B cell (primary cell): ENCODE results near the gene LIPJ. TPM values are rescaled to one million over a fixed set of nuclear protein-coding genes. Genes with fewer than 3 reads are reported as not detected.

Experiments used
- ATAC-seq: fragments of 200-7000 bp; cut with Tn5 transposase; one replicate; pipeline ENCODE4 v1.10.0; 2021; ENCODE audit warnings: low read depth, mild to moderate bottlenecking, moderate number of reproducible peaks, moderate library complexity
- CTCF ChIA-PET: fragments of 350-600 bp; sonication (Branson Sonifier 250); formaldehyde crosslinking; loops from one replicate; lab custom pipeline; 2021; ENCODE audit warnings: antibody characterized with exemption, inconsistent platforms; lab: Charles Lee
- POLR2A ChIA-PET: fragments of 350-600 bp; sonication (Branson Sonifier 250); formaldehyde crosslinking; loops from one replicate; lab custom pipeline; 2021; ENCODE audit warnings: antibody characterized with exemption; lab: Charles Lee
- DNase-seq: peaks from one replicate; pipeline ENCODE4 v3.0.0; 2013
- H2AFZ ChIP-seq: 2 replicates; pipeline ENCODE4 v1.6.1; 2012; ENCODE audit warnings: mild to moderate bottlenecking, low read depth, low read length; ENCODE audit not compliant: insufficient read depth, poor library complexity, severe bottlenecking
- H3K27ac ChIP-seq, 2 donors: 1 replicate in 1 of 2; 2 replicates in 1 of 2; pipeline ENCODE4 v1.5.1; 2012 to 2013; ENCODE audit warnings: low read length in 2 of 2, mild to moderate bottlenecking in 2 of 2, moderate library complexity in 1 of 2
- H3K27me3 ChIP-seq, 4 experiments: fragments of 200-600 bp in 1 of 4; sonication (generic) in 1 of 4; replicated peaks in 1 of 4; 1 replicate in 2 of 4; 2 replicates in 2 of 4; pipeline versions ENCODE4 v1.6.1 to v1.7.0; 2013 to 2016; ENCODE audit warnings: low read length in 3 of 4, mild to moderate bottlenecking in 2 of 4, mixed read lengths in 1 of 4, moderate library complexity in 1 of 4; ENCODE audit not compliant: insufficient read depth in 4 of 4, control insufficient read depth in 3 of 4; ENCODE audit errors: control extremely low read depth in 1 of 4
- H3K36me3 ChIP-seq, 2 experiments: replicated peaks in 1 of 2; 1 replicate in 1 of 2; 2 replicates in 1 of 2; pipeline versions ENCODE4 v1.6.1 to v1.7.1; 2013; ENCODE audit warnings: low read length in 1 of 2; ENCODE audit not compliant: insufficient read depth in 2 of 2, control insufficient read depth in 1 of 2; ENCODE audit errors: control extremely low read depth in 1 of 2, extremely low read depth in 1 of 2
- H3K4me1 ChIP-seq, 2 donors: fragments of 200-600 bp in 1 of 2; sonication (generic) in 1 of 2; 1 replicate in 1 of 2; 2 replicates in 1 of 2; pipeline versions ENCODE4 v1.5.1 to v1.6.1; 2013 to 2017; ENCODE audit warnings: low read length in 2 of 2; ENCODE audit not compliant: control insufficient read depth in 2 of 2, insufficient read depth in 2 of 2
- H3K4me2 ChIP-seq: replicated peaks from 2 replicates; pipeline ENCODE3; 2012; ENCODE audit warnings: mild to moderate bottlenecking, low read depth, low read length; ENCODE audit not compliant: poor library complexity, severe bottlenecking
- H3K4me3 ChIP-seq, 5 experiments: fragments of 200-600 bp in 1 of 5; sonication (generic) in 1 of 5; 1 replicate in 3 of 5; 2 replicates in 2 of 5; pipeline versions ENCODE4 v1.5.1 to v1.7.0; 2011 to 2016; ENCODE audit warnings: low read length in 4 of 5, mild to moderate bottlenecking in 4 of 5, low read depth in 2 of 5, control low read depth in 1 of 5, moderate library complexity in 1 of 5; ENCODE audit not compliant: insufficient read depth in 1 of 5; ENCODE audit errors: control extremely low read depth in 1 of 5, extremely low read depth in 1 of 5
- H3K79me2 ChIP-seq: fragments of 200-600 bp; sonication (generic); one replicate; pipeline ENCODE4 v1.6.0; 2016; ENCODE audit warnings: low read length; ENCODE audit not compliant: control insufficient read depth, insufficient read depth
- H3K9ac ChIP-seq: fragments of 200-600 bp; sonication (generic); 2 replicates; pipeline ENCODE4 v1.6.1; 2017; ENCODE audit warnings: mild to moderate bottlenecking, low read length, moderate library complexity
- H3K9me3 ChIP-seq, 3 donors: one replicate each; pipeline versions ENCODE4 v1.6.1 to v1.7.1; 2013; ENCODE audit warnings: low read length in 2 of 3; ENCODE audit not compliant: control insufficient read depth in 2 of 3, insufficient read depth in 1 of 3; ENCODE audit errors: control extremely low read depth in 1 of 3
- H4K20me1 ChIP-seq: 2 replicates; pipeline ENCODE4 v1.6.0; 2012; ENCODE audit warnings: mild to moderate bottlenecking, low read length; ENCODE audit not compliant: insufficient read depth, control insufficient read depth, poor library complexity, severe bottlenecking
- H3K27ac Mint-ChIP-seq: one replicate; pipeline ENCODE4 v1.8.0; 2021; ENCODE audit warnings: mixed read lengths
- H3K27me3 Mint-ChIP-seq: one replicate; pipeline ENCODE4 v1.8.0; 2021; ENCODE audit warnings: mixed read lengths
- H3K4me1 Mint-ChIP-seq: one replicate; pipeline ENCODE4 v1.8.0; 2021; ENCODE audit warnings: mixed read lengths
- H3K4me3 Mint-ChIP-seq: one replicate; pipeline ENCODE4 v1.8.0; 2021; ENCODE audit warnings: mixed read lengths
- H3K9me3 Mint-ChIP-seq: one replicate; pipeline ENCODE4 v1.8.0; 2022; ENCODE audit warnings: mixed read lengths; ENCODE audit not compliant: insufficient read depth
- EZH2 ChIP-seq: IDR thresholded peaks from 2 replicates; pipeline ENCODE4 v1.6.1; 2012; ENCODE audit warnings: borderline replicate concordance, low read depth, mild to moderate bottlenecking, moderate library complexity, low read length; ENCODE audit not compliant: insufficient read depth, poor library complexity, severe bottlenecking
- WGBS: methylation state at CpG from one replicate; pipeline ENCODE4 v1.1.5; 2013; ENCODE audit warnings: missing lambda C conversion rate; ENCODE audit not compliant: insufficient coverage; 5-methylcytosine and 5-hydroxymethylcytosine counted together
- intact Hi-C: fragments of 100-400 bp; cut with micrococcal nuclease; formaldehyde crosslinking; loops from one replicate; pipeline ENCODE4 v1.10.0; 2022
- polyA plus RNA-seq: library from polyadenylated mRNA; depleted of rRNA; stranded (reverse); fragments of >200 nt; gene quantifications from 2 replicates; pipeline ENCODE4 v1.2.3, GENCODE V29; 2012
- total RNA-seq, 2 donors: library from RNA; stranded (reverse); fragments of 120-200 nt in 1 of 2; gene quantifications; 1 replicate in 1 of 2; 2 replicates in 1 of 2; pipeline versions ENCODE4 v1.2.3 to v1.2.4, GENCODE V29; 2013 to 2022
- TF ChIP-seq, protein P1 (sequence below): fragments of 200-600 bp; IDR thresholded peaks from one replicate; pipeline ENCODE4 v1.8.0; 2022; ENCODE audit warnings: antibody characterized with exemption, mild to moderate bottlenecking

The LIPJ gene
- total and polyA plus RNA-seq, 2 donors (not counting 1 experiment from before 2014, with no cell fraction given): 0.13 to 0.20 TPM

GRCh38 chr10:88544140-88544870 lies 42.3 kb upstream of the LIPJ start:
- no peak overlapping the region for H3K27ac ChIP-seq
- POLR2A ChIA-PET: no interaction called here
- WGBS: no CpG with 5 or more reads among the region's 2 CpGs

DNA sequence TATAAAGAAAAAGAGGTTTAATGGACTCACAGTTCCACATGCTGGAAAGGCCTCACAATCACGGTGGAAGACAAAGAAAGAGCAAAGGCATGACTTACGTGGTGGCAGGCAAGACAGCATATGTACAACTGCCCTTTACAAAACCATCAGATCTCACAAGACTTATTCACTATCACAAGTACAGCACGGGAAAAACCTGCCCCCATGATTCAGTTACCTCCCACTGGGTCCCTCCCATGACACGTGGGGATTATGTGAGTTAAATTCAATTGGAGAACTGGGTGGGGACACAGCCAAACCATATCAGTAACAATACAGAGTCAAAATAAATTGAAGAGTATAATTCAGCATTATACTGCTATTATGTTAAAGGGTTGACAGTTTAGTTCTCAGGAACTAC lies 41.2 kb upstream of the LIPJ start:
- H3K4me2 ChIP-seq: no peak overlapping the region
- ChIA-PET CTCF (interaction anchor here (1.2 to 1.9 kb wide), 2 partner anchors 7 to 695 kb away, joined by 3 to 4 read pairs; no protein-coding TSS in a partner anchor), POLR2A (no interaction called here)
- no peaks in the 10 kb centered on the region for H3K79me2 ChIP-seq
- intact Hi-C loops: no loop called here
- no peak overlapping the region for H3K27ac Mint-ChIP-seq
- no peaks in the 10 kb centered on the region for H3K27me3 Mint-ChIP-seq
- no peaks in the 10 kb centered on the region for H3K9me3 Mint-ChIP-seq
- H2AFZ ChIP-seq: no peak overlapping the region
- no peaks in the 10 kb centered on the region for H4K20me1 ChIP-seq
- H3K4me1 ChIP-seq: no peaks in the 10 kb centered on the region
- no peaks in the 10 kb centered on the region for H3K9me3 ChIP-seq
- 100% methylated on average over 1 of the region's 4 CpGs for WGBS
- H3K9ac ChIP-seq: no peak overlapping the region
- no peaks in the 10 kb centered on the region for H3K36me3 ChIP-seq
- H3K4me3 Mint-ChIP-seq: no peak overlapping the region
- DNase-seq (no peak), ATAC-seq (no peak)
- H3K4me3 ChIP-seq: no peak overlapping the region
- TF ChIP-seq, protein P1, sequence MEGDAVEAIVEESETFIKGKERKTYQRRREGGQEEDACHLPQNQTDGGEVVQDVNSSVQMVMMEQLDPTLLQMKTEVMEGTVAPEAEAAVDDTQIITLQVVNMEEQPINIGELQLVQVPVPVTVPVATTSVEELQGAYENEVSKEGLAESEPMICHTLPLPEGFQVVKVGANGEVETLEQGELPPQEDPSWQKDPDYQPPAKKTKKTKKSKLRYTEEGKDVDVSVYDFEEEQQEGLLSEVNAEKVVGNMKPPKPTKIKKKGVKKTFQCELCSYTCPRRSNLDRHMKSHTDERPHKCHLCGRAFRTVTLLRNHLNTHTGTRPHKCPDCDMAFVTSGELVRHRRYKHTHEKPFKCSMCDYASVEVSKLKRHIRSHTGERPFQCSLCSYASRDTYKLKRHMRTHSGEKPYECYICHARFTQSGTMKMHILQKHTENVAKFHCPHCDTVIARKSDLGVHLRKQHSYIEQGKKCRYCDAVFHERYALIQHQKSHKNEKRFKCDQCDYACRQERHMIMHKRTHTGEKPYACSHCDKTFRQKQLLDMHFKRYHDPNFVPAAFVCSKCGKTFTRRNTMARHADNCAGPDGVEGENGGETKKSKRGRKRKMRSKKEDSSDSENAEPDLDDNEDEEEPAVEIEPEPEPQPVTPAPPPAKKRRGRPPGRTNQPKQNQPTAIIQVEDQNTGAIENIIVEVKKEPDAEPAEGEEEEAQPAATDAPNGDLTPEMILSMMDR: no peak
- TF ChIP-seq EZH2: no peak
- no peak overlapping the region for H3K27ac ChIP-seq
- H3K4me1 Mint-ChIP-seq: no peaks in the 10 kb centered on the region
- no peaks in the 10 kb centered on the region for H3K27me3 ChIP-seq

More at GRCh38 chr10:88544140-88544870, 42.3 kb upstream of the LIPJ start:
- Histone ChIP-seq H3K9me3 (no peaks in the 10 kb centered on the region), H3K4me3 (no peak overlapping the region), H3K4me1 (no peaks in the 10 kb centered on the region), H3K27me3 (no peaks in the 10 kb centered on the region), H3K4me2 (no peak overlapping the region), H4K20me1 (no peaks in the 10 kb centered on the region), H3K9ac (no peak overlapping the region), H3K36me3 (no peaks in the 10 kb centered on the region), H2AFZ (no peak overlapping the region), H3K79me2 (no peaks in the 10 kb centered on the region)
- ATAC-seq (no peak), DNase-seq (no peak)
- H3K27me3 Mint-ChIP-seq: no peaks in the 10 kb centered on the region
- no peaks in the 10 kb centered on the region for H3K9me3 Mint-ChIP-seq
- intact Hi-C loops: no loop called here
- no peak overlapping the region for H3K4me3 Mint-ChIP-seq
- CTCF ChIA-PET: interaction anchor here (0.5 to 1.9 kb wide), 3 partner anchors 8 to 1512 kb away, joined by 3 to 4 read pairs (median 3); no protein-coding TSS in a partner anchor
- no peak overlapping the region for H3K27ac Mint-ChIP-seq
- TF ChIP-seq, protein P1: no peak
- TF ChIP-seq EZH2: no peak
- H3K4me1 Mint-ChIP-seq: no peaks in the 10 kb centered on the region
